K562 (cell line): Measurements from ENCODE around the gene C2CD2.

Experiments used
- CBFB ChIP-seq: sonication (generic); formaldehyde crosslinking; IDR thresholded peaks from 2 replicates; pipeline ENCODE4 v1.4.0; 2020; ENCODE audit warnings: mild to moderate bottlenecking, missing genetic modification reagents
- FOXA1 ChIP-seq: fragments of 450-650 bp; IDR thresholded peaks from 2 replicates; pipeline ENCODE4 v1.6.1; 2016; ENCODE audit warnings: mild to moderate bottlenecking, borderline replicate concordance
- MYC ChIP-seq, 2 experiments: fragments of 250-450 bp in 1 of 2; sonication (Bioruptor Pico) in 1 of 2; IDR thresholded peaks; 2 replicates each; pipeline versions ENCODE4 v1.5.1 to v1.6.1; 2012 to 2021; ENCODE audit warnings: low read depth in 2 of 2, borderline replicate concordance in 1 of 2, improper control_type of control experiment in 1 of 2, low read length in 1 of 2, mild to moderate bottlenecking in 1 of 2, moderate library complexity in 1 of 2
- NFRKB ChIP-seq: fragments of 450-650 bp; IDR thresholded peaks from 2 replicates; pipeline ENCODE4 v1.6.1; 2016; ENCODE audit warnings: low read depth
- POLR2A ChIP-seq: fragments of 450-650 bp; conservative IDR thresholded peaks from 2 replicates; pipeline ENCODE4 v1.6.1; 2016
- RAD21 ChIP-seq, 2 experiments: fragments of 250-450 bp in 1 of 2; fragments of 450-650 bp in 1 of 2; sonication (Bioruptor Pico) in 1 of 2; formaldehyde crosslinking in 1 of 2; IDR thresholded peaks in 1 of 2; conservative IDR thresholded peaks in 1 of 2; 2 replicates each; pipeline versions ENCODE4 v1.4.0 to v1.8.0; 2020 to 2022; ENCODE audit warnings: mild to moderate bottlenecking in 2 of 2, moderate library complexity in 1 of 2
- TEAD1 ChIP-seq, 2 experiments: fragments of 450-650 bp in 1 of 2; sonication (generic) in 1 of 2; formaldehyde crosslinking; IDR thresholded peaks; 2 replicates each; pipeline versions ENCODE4 v1.4.0 to v1.8.0; 2020 to 2022; ENCODE audit warnings: mild to moderate bottlenecking in 2 of 2, missing genetic modification reagents in 1 of 2
- TF ChIP-seq, protein P1 (sequence below): sonication (generic); formaldehyde crosslinking; IDR thresholded peaks from 2 replicates; pipeline ENCODE4 v1.8.1; 2023; ENCODE audit warnings: mild to moderate bottlenecking, missing genetic modification reagents
- TF ChIP-seq, protein P2 (sequence below), 3 experiments: fragments of 200-800 bp in 1 of 3; fragments of 250-450 bp in 1 of 3; fragments of 450-650 bp in 1 of 3; sonication (Bioruptor Pico) in 1 of 3; sonication (Bioruptor generic) in 1 of 3; formaldehyde crosslinking in 1 of 3; IDR thresholded peaks; 2 replicates each; pipeline versions ENCODE4 v1.6.1 to v1.8.0; 2016 to 2022; ENCODE audit warnings: mild to moderate bottlenecking in 2 of 3, missing genetic modification characterization in 2 of 3, missing compliant biosample characterization in 1 of 3, moderate library complexity in 1 of 3
- TF ChIP-seq, protein P3 (sequence below), 2 experiments: fragments of 450-650 bp in 1 of 2; IDR thresholded peaks; 2 replicates each; pipeline ENCODE4 v1.6.1; 2011 to 2017; ENCODE audit warnings: low read depth in 2 of 2, antibody characterized with exemption in 1 of 2, borderline replicate concordance in 1 of 2, low read length in 1 of 2, mild to moderate bottlenecking in 1 of 2, mixed read lengths in 1 of 2; ENCODE audit not compliant: control insufficient read depth in 1 of 2
- TF ChIP-seq, protein P4 (sequence below): fragments of 450-650 bp; conservative IDR thresholded peaks from 2 replicates; pipeline ENCODE4 v1.6.1; 2016; ENCODE audit warnings: missing genetic modification characterization, low read depth, mild to moderate bottlenecking, missing compliant biosample characterization, moderate library complexity
- TF ChIP-seq, protein P5 (sequence below), 3 experiments: IDR thresholded peaks in 2 of 3; conservative IDR thresholded peaks in 1 of 3; 2 replicates each; pipeline ENCODE4 v1.5.1; 2011 to 2012; ENCODE audit warnings: low read length in 3 of 3, mild to moderate bottlenecking in 3 of 3, control low read depth in 2 of 3, improper control_type of control experiment in 1 of 3, inconsistent platforms in 1 of 3, low read depth in 1 of 3, mixed read lengths in 1 of 3, moderate library complexity in 1 of 3; ENCODE audit not compliant: insufficient read depth in 2 of 3
- TF ChIP-seq, protein P6 (sequence below): fragments of 250-450 bp; sonication (Bioruptor Pico); IDR thresholded peaks from 2 replicates; pipeline ENCODE4 v1.5.0; 2021; ENCODE audit warnings: mild to moderate bottlenecking, borderline replicate concordance

DNA sequence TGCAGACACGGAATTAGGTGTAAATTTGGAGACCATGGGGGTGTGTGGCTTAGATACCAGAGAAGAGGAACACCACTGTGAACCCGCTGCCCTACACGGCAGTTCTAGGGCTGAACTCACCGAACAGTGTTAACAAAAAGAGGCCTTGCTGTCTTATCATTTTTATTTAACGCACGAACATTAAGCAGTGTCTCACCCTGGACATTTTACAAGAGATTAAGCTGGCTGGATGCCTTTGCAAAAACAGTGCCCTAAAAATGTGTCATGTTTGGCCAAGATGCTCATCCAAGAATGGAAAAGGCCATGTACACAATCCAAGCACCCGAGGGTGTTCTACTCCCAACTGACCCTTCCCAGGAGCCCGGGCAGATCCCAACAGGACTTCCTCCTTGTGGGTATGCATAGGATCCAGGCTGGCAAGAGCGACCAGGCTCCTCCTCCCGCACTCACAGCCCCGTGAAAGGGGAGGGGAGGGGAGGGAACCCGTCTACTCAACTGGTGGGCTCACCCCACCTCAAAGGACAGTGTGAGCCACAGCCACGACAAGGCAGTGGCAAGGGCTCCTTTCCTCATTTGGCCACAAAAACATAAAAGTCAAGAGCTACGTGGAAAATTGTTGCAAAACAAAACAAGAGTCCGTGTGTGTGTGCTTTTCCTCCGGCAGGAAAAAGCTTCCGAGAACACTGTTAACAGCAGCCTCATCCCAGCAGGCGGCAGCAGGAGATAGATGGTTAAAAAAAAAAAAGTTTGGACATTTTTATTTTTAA is 20.3 kb downstream of the C2CD2 start:
- no peak for TF ChIP-seq RAD21 (CRISPR knock-in tag; conservative IDR thresholded peaks at IDR 0.05 in 1 of 2, IDR thresholded peaks at IDR 0.05 in 1 of 2)
- TF ChIP-seq, protein P1, sequence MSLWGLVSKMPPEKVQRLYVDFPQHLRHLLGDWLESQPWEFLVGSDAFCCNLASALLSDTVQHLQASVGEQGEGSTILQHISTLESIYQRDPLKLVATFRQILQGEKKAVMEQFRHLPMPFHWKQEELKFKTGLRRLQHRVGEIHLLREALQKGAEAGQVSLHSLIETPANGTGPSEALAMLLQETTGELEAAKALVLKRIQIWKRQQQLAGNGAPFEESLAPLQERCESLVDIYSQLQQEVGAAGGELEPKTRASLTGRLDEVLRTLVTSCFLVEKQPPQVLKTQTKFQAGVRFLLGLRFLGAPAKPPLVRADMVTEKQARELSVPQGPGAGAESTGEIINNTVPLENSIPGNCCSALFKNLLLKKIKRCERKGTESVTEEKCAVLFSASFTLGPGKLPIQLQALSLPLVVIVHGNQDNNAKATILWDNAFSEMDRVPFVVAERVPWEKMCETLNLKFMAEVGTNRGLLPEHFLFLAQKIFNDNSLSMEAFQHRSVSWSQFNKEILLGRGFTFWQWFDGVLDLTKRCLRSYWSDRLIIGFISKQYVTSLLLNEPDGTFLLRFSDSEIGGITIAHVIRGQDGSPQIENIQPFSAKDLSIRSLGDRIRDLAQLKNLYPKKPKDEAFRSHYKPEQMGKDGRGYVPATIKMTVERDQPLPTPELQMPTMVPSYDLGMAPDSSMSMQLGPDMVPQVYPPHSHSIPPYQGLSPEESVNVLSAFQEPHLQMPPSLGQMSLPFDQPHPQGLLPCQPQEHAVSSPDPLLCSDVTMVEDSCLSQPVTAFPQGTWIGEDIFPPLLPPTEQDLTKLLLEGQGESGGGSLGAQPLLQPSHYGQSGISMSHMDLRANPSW (CRISPR knock-in tag), result no peak
- no peak for TF ChIP-seq MYC (IDR thresholded peaks at IDR 0.05; ENCODE audit: low read depth, low read length)
- TF ChIP-seq MYC (CRISPR knock-in tag; IDR thresholded peaks at IDR 0.05; ENCODE audit: borderline replicate concordance, low read depth), result no peak
- no peak for TF ChIP-seq POLR2A
- TF ChIP-seq, protein P2, sequence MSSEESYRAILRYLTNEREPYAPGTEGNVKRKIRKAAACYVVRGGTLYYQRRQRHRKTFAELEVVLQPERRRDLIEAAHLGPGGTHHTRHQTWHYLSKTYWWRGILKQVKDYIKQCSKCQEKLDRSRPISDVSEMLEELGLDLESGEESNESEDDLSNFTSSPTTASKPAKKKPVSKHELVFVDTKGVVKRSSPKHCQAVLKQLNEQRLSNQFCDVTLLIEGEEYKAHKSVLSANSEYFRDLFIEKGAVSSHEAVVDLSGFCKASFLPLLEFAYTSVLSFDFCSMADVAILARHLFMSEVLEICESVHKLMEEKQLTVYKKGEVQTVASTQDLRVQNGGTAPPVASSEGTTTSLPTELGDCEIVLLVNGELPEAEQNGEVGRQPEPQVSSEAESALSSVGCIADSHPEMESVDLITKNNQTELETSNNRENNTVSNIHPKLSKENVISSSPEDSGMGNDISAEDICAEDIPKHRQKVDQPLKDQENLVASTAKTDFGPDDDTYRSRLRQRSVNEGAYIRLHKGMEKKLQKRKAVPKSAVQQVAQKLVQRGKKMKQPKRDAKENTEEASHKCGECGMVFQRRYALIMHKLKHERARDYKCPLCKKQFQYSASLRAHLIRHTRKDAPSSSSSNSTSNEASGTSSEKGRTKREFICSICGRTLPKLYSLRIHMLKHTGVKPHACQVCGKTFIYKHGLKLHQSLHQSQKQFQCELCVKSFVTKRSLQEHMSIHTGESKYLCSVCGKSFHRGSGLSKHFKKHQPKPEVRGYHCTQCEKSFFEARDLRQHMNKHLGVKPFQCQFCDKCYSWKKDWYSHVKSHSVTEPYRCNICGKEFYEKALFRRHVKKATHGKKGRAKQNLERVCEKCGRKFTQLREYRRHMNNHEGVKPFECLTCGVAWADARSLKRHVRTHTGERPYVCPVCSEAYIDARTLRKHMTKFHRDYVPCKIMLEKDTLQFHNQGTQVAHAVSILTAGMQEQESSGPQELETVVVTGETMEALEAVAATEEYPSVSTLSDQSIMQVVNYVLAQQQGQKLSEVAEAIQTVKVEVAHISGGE (CRISPR knock-in tag; IDR thresholded peaks at IDR 0.05), result no peak
- no peak for TF ChIP-seq CBFB (CRISPR knock-in tag)
- TF ChIP-seq, protein P3, sequence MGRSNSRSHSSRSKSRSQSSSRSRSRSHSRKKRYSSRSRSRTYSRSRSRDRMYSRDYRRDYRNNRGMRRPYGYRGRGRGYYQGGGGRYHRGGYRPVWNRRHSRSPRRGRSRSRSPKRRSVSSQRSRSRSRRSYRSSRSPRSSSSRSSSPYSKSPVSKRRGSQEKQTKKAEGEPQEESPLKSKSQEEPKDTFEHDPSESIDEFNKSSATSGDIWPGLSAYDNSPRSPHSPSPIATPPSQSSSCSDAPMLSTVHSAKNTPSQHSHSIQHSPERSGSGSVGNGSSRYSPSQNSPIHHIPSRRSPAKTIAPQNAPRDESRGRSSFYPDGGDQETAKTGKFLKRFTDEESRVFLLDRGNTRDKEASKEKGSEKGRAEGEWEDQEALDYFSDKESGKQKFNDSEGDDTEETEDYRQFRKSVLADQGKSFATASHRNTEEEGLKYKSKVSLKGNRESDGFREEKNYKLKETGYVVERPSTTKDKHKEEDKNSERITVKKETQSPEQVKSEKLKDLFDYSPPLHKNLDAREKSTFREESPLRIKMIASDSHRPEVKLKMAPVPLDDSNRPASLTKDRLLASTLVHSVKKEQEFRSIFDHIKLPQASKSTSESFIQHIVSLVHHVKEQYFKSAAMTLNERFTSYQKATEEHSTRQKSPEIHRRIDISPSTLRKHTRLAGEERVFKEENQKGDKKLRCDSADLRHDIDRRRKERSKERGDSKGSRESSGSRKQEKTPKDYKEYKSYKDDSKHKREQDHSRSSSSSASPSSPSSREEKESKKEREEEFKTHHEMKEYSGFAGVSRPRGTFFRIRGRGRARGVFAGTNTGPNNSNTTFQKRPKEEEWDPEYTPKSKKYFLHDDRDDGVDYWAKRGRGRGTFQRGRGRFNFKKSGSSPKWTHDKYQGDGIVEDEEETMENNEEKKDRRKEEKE (IDR thresholded peaks at IDR 0.05; ENCODE audit: borderline replicate concordance in 1 of 2, control insufficient read depth in 1 of 2, low read depth in 2 of 2, low read length in 1 of 2), result no peak
- TF ChIP-seq, protein P4, sequence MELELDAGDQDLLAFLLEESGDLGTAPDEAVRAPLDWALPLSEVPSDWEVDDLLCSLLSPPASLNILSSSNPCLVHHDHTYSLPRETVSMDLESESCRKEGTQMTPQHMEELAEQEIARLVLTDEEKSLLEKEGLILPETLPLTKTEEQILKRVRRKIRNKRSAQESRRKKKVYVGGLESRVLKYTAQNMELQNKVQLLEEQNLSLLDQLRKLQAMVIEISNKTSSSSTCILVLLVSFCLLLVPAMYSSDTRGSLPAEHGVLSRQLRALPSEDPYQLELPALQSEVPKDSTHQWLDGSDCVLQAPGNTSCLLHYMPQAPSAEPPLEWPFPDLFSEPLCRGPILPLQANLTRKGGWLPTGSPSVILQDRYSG (tag), result no peak
- no peak for TF ChIP-seq TEAD1 (CRISPR knock-in tag; IDR thresholded peaks at IDR 0.05)
- no peak for TF ChIP-seq FOXA1
- TF ChIP-seq NFRKB, result no peak
- TF ChIP-seq, protein P5, sequence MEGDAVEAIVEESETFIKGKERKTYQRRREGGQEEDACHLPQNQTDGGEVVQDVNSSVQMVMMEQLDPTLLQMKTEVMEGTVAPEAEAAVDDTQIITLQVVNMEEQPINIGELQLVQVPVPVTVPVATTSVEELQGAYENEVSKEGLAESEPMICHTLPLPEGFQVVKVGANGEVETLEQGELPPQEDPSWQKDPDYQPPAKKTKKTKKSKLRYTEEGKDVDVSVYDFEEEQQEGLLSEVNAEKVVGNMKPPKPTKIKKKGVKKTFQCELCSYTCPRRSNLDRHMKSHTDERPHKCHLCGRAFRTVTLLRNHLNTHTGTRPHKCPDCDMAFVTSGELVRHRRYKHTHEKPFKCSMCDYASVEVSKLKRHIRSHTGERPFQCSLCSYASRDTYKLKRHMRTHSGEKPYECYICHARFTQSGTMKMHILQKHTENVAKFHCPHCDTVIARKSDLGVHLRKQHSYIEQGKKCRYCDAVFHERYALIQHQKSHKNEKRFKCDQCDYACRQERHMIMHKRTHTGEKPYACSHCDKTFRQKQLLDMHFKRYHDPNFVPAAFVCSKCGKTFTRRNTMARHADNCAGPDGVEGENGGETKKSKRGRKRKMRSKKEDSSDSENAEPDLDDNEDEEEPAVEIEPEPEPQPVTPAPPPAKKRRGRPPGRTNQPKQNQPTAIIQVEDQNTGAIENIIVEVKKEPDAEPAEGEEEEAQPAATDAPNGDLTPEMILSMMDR (IDR thresholded peaks at IDR 0.05 in 2 of 3, conservative IDR thresholded peaks at IDR 0.05 in 1 of 3; ENCODE audit: insufficient read depth in 2 of 3, low read depth in 1 of 3, low read length in 3 of 3), result no peak
- TF ChIP-seq, protein P6, sequence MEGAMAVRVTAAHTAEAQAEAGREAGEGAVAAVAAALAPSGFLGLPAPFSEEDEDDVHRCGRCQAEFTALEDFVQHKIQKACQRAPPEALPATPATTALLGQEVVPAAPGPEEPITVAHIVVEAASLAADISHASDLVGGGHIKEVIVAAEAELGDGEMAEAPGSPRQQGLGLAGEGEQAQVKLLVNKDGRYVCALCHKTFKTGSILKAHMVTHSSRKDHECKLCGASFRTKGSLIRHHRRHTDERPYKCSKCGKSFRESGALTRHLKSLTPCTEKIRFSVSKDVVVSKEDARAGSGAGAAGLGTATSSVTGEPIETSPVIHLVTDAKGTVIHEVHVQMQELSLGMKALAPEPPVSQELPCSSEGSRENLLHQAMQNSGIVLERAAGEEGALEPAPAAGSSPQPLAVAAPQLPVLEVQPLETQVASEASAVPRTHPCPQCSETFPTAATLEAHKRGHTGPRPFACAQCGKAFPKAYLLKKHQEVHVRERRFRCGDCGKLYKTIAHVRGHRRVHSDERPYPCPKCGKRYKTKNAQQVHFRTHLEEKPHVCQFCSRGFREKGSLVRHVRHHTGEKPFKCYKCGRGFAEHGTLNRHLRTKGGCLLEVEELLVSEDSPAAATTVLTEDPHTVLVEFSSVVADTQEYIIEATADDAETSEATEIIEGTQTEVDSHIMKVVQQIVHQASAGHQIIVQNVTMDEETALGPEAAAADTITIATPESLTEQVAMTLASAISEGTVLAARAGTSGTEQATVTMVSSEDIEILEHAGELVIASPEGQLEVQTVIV (CRISPR knock-in tag), result no peak
